ENCODE results near the gene MFAP2. TPM values are rescaled to one million over a fixed set of nuclear protein-coding genes. Genes with fewer than 3 reads are reported as not detected.

The MFAP2 gene
- total RNA-seq, 1 donor from 2014 or later = 4.8 TPM

DNA sequence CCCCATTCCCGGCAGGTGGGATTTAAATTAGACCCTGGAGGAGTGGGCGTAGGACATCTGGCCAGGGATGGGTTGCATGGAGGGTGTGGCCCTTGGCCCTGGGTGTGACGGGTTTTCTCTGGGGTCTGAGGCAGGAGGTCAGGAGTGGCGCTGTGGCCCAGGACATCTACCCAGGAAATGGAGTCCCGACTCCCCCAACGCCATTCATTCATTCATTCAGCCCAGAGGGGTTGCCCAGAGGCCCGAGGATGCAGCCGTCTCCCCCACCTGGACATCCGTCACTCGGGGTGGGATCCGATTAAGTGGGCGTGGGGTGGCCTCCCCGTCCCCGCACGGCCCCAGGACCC lies 30.6 kb upstream of the MFAP2 start:
- intact Hi-C loops (cut with DNase I) = loop anchor here (5.0 kb wide), 1 partner anchor 44 kb away; no protein-coding TSS in a partner anchor

GRCh38 chr1:17009706-17010105 lies 29.3 kb upstream of the MFAP2 start:
- no peak for DNase-seq (ENCODE audit: low spot score)
- intact Hi-C loops (cut with DNase I) = loop anchor here (5.0 kb wide), 1 partner anchor 42 kb away; no protein-coding TSS in a partner anchor

More for the DNA sequence above, 30.6 kb upstream of the MFAP2 start:
- no peak for DNase-seq (ENCODE audit: low spot score)

DNA sequence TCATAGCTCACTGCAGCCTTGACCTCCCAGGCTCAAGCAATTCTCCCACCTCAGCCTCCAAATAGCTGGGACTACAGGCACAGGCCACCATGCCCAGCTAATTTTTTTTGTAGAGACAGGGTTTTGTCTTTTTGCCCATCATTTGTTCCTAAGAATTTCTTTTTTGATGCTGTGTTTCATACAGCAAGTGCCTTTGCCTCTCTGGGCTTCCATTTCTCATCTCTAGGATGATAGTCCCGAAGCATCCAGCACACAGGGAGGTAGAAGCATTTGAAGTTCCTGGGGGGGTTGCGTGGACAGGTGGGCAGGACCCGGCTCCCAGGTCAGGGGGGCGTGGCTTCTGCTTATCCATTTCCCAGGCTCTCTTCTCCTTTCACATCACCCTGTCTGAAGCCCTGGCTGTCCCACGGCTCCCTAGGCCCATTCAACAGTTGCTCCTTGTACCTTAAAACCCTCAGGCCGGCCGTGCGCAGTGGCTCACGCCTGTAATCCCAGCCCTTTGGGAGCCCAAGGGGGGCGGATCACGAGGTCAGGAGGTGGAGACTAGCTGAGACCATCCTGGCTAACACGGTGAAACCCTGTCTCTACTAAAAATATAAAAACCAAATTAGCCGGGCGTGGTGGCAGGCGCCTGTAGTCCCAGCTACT lies 27.9 kb upstream of the MFAP2 start:
- DNase-seq (ENCODE audit: low spot score) = no peak
- intact Hi-C loops (cut with DNase I) = no loop called here

GRCh38 chr1:17007121-17007520 lies 26.7 kb upstream of the MFAP2 start:
- intact Hi-C loops (cut with DNase I) = no loop called here
- DNase-seq (ENCODE audit: low spot score) = no peak

GRCh38 chr1:17005365-17005740 lies 24.9 kb upstream of the MFAP2 start:
- no peak for DNase-seq (ENCODE audit: low spot score)
- intact Hi-C loops (cut with DNase I) = no loop called here

GRCh38 chr1:17004466-17005364 lies 24.3 kb upstream of the MFAP2 start:
- intact Hi-C loops (cut with DNase I) = no loop called here
- no peak for DNase-seq (ENCODE audit: low spot score)

- intact Hi-C loops (cut with DNase I) = no loop called here
- no peak for DNase-seq (ENCODE audit: low spot score)
These were observed 22.1 kb upstream of the MFAP2 start for GRCh38 chr1:17002524-17002902.

GRCh38 chr1:17001760-17002523 lies 21.5 kb upstream of the MFAP2 start:
- no peak for DNase-seq (ENCODE audit: low spot score)
- intact Hi-C loops (cut with DNase I) = no loop called here

GRCh38 chr1:16999863-17000262 lies 19.4 kb upstream of the MFAP2 start:
- no peak for DNase-seq (ENCODE audit: low spot score)
- intact Hi-C loops (cut with DNase I) = no loop called here

DNA sequence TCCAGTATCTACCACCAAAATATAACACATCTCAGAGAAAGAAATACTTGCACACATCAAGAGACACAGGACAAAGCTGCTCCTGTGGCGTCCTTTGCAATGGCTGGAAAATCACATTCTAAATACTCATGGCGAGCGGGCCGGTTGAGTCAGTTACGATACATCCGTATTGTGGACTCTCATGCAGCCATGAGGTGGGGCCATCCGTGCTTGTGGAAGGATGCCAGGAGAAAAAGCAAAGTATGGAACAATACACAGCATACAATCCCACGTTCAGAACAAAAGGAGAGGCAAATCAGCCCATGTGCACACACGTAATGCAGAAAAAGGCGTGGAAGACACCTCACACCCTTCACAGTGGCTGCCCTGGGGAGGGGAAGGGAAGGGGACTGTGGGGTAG lies 18.2 kb upstream of the MFAP2 start:
- DNase-seq (ENCODE audit: low spot score) = no peak
- intact Hi-C loops (cut with DNase I) = no loop called here

GRCh38 chr1:16996845-16997244 lies 16.4 kb upstream of the MFAP2 start:
- intact Hi-C loops (cut with DNase I) = no loop called here
- DNase-seq (ENCODE audit: low spot score) = no peak

GRCh38 chr1:16993521-16994038 lies 13.2 kb upstream of the MFAP2 start:
- DNase-seq (ENCODE audit: low spot score) = no peak
- intact Hi-C loops (cut with DNase I) = no loop called here

DNA sequence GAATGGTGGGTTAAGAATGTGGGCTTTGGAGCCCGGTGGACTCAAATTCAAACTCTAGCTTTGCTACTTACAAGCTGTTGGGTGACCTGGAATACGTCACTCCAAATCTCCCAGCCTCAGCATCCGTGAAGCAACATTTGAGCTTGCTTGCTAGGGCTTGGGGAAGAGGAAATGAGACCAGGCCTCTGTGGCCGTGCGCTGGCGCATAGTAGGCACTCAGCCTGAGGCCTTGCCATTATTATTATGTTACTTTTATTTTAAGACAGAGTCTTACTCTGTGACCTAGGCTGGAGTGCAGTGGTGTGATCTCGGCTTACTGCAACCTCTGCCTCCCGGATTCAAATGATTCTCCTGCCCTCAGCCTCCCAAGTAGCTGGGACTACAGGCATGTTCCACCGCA lies 12.3 kb upstream of the MFAP2 start:
- DNase-seq (ENCODE audit: low spot score) = no peak
- intact Hi-C loops (cut with DNase I) = no loop called here

GRCh38 chr1:16992102-16992501 lies 11.7 kb upstream of the MFAP2 start:
- no peak for DNase-seq (ENCODE audit: low spot score)
- intact Hi-C loops (cut with DNase I) = no loop called here

DNA sequence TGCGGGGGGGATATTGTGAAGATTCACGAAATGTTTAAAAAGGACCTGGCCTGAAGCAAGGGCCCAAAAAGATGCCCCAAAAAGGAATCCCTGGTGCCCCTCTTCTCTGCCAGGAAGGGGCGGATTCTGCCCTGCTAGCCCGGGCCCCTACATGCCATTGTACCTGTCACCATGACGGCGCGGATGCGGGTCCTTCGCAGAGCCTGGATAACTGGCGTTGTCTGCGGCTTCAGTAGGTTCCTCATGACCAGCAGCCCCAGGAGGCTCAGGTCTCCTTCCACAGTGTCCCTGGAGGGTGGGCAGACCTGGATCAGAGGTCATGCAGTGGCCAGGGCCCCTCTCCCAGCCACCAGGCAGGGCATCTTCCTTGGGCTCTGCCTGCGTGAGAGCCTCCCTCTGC lies 11.2 kb upstream of the MFAP2 start:
- no peak for DNase-seq (ENCODE audit: low spot score)
- intact Hi-C loops (cut with DNase I) = no loop called here

GRCh38 chr1:16989676-16990391 lies 9.4 kb upstream of the MFAP2 start:
- no peak for DNase-seq (ENCODE audit: low spot score)
- intact Hi-C loops (cut with DNase I) = no loop called here

DNA sequence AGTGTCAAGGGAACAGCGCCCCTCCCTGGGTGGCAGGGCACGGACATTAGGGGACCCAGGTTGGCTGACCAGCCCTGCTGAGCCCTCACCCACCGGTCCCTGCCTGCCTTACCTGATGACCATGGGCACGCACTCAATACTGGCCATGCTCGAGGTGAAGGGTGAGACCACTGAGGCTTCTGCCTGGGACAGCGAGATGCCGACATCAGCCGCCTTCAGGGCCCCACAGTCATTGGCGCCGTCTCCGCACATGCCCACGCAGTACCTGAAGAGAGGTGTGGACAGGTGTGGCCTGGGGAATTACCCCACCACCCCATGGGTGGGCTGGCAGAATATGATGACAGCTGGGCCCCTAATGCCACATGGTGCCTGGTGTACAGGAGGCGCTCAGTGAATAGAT lies 7.8 kb upstream of the MFAP2 start:
- intact Hi-C loops (cut with DNase I) = no loop called here
- no peak for DNase-seq (ENCODE audit: low spot score)

DNA sequence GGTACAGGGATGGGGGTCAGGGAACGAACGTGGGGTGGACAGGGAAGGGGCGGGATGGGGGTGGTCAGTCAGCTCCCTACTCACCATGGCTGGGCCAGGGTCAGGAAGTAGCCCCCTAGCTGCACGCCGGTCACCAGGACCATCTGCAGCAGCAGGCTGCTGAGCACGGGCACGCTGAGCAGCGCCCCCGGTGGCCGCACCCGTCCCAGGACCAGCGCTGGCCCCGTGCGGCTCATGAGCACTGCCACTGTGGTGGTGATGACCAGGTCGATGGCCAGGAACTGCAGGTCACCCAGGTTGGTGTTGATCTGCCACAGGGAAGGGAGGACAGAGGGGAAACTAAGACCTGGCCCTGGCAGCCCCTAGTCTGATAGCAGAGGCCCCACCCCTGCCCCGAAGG lies 6.5 kb upstream of the MFAP2 start:
- intact Hi-C loops (cut with DNase I) = no loop called here
- DNase-seq (ENCODE audit: low spot score) = no peak

- intact Hi-C loops (cut with DNase I) = no loop called here
- DNase-seq (ENCODE audit: low spot score) = no peak
These were observed 6.1 kb upstream of the MFAP2 start for GRCh38 chr1:16986560-16986959.

GRCh38 chr1:16986113-16986512 lies 5.7 kb upstream of the MFAP2 start:
- intact Hi-C loops (cut with DNase I) = no loop called here
- DNase-seq (ENCODE audit: low spot score) = no peak
